ENCODE data around the gene SAMD4A. TPM values are rescaled to one million over a fixed set of nuclear protein-coding genes. Genes with fewer than 3 reads are reported as not detected.

The SAMD4A gene
- total RNA-seq, 3 donors from 2014 or later = 28.5 to 44.6 (median 36.2) TPM

GRCh38 chr14:54781961-54782750, 215.2 kb downstream of the SAMD4A start:
- intact Hi-C loops (cut with DNase I; ENCODE audit: low total_unique reads) = no loop called here
- Histone ChIP-seq H3K4me1 (no peaks in the 10 kb centered on the region), H3K9me3 (no peaks in the 10 kb centered on the region), H3K36me3 (no peaks in the 10 kb centered on the region), H3K27me3 (no peaks in the 10 kb centered on the region), H3K27ac (no peak overlapping the region), H3K4me3 (no peak overlapping the region)
- no peak for DNase-seq (ENCODE audit: low spot score in 2 of 2)
- no peak for TF ChIP-seq POLR2A (IDR thresholded peaks at IDR 0.05)
- no peak for TF ChIP-seq POLR2AphosphoS5 (IDR thresholded peaks at IDR 0.05)
- no peak for TF ChIP-seq CTCF (IDR thresholded peaks at IDR 0.05)

GRCh38 chr14:54782751-54783659, 216.1 kb downstream of the SAMD4A start:
- no peaks in the 10 kb centered on the region for H3K27me3 ChIP-seq
- no peak for DNase-seq (ENCODE audit: low spot score in 2 of 2)
- no peak for TF ChIP-seq POLR2AphosphoS5 (IDR thresholded peaks at IDR 0.05)
- no peak for TF ChIP-seq POLR2A (IDR thresholded peaks at IDR 0.05)
- TF ChIP-seq CTCF (IDR thresholded peaks at IDR 0.05) = no peak
- H3K27ac ChIP-seq = no peak overlapping the region
- H3K36me3 ChIP-seq = no peaks in the 10 kb centered on the region
- intact Hi-C loops (cut with DNase I; ENCODE audit: low total_unique reads) = no loop called here
- H3K4me3 ChIP-seq = no peak overlapping the region
- no peaks in the 10 kb centered on the region for H3K4me1 ChIP-seq
- H3K9me3 ChIP-seq = no peaks in the 10 kb centered on the region

GRCh38 chr14:54783660-54784015, 216.7 kb downstream of the SAMD4A start:
- DNase-seq (ENCODE audit: low spot score in 2 of 2) = no peak
- no peaks in the 10 kb centered on the region for H3K36me3 ChIP-seq
- H3K4me3 ChIP-seq = no peak overlapping the region
- no peak overlapping the region for H3K27ac ChIP-seq
- no peaks in the 10 kb centered on the region for H3K4me1 ChIP-seq
- intact Hi-C loops (cut with DNase I; ENCODE audit: low total_unique reads) = no loop called here
- H3K27me3 ChIP-seq = no peaks in the 10 kb centered on the region
- no peak for TF ChIP-seq CTCF (IDR thresholded peaks at IDR 0.05)
- TF ChIP-seq POLR2AphosphoS5 (IDR thresholded peaks at IDR 0.05) = no peak
- TF ChIP-seq POLR2A (IDR thresholded peaks at IDR 0.05) = no peak
- no peaks in the 10 kb centered on the region for H3K9me3 ChIP-seq

DNA sequence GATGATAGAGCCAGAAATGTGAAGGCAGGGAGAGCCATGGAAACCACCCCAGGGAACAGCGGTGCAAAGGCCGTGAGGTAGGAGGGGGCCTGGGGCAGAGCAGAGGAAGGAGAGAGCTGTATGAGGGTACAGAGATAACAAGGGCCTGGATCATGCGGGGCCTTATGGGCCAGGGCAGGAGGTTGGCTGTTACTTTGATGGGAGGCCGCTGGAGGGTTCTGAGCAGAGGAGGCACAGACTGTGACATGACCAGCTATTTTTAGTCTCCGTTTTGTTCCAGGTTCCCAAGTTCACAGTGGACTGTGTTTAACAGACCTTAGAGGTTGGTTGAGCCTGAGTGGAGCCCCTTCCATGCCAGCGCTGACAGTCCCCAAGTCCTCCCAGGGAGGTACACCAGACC, 217.1 kb downstream of the SAMD4A start:
- TF ChIP-seq CTCF (IDR thresholded peaks at IDR 0.05) = no peak
- TF ChIP-seq POLR2A (IDR thresholded peaks at IDR 0.05) = no peak
- TF ChIP-seq POLR2AphosphoS5 (IDR thresholded peaks at IDR 0.05) = no peak
- H3K27ac ChIP-seq = no peak overlapping the region
- H3K9me3 ChIP-seq = no peaks in the 10 kb centered on the region
- H3K36me3 ChIP-seq = no peaks in the 10 kb centered on the region
- DNase-seq (ENCODE audit: low spot score in 2 of 2) = no peak
- no peaks in the 10 kb centered on the region for H3K27me3 ChIP-seq
- intact Hi-C loops (cut with DNase I; ENCODE audit: low total_unique reads) = no loop called here
- H3K4me1 ChIP-seq = no peaks in the 10 kb centered on the region
- H3K4me3 ChIP-seq = no peak overlapping the region

GRCh38 chr14:54784657-54785056, 217.7 kb downstream of the SAMD4A start:
- H3K27ac ChIP-seq = no peak overlapping the region
- no peaks in the 10 kb centered on the region for H3K4me1 ChIP-seq
- no peak for TF ChIP-seq POLR2A (IDR thresholded peaks at IDR 0.05)
- TF ChIP-seq CTCF (IDR thresholded peaks at IDR 0.05) = no peak
- no peak for TF ChIP-seq POLR2AphosphoS5 (IDR thresholded peaks at IDR 0.05)
- H3K9me3 ChIP-seq = no peaks in the 10 kb centered on the region
- DNase-seq (ENCODE audit: low spot score in 2 of 2) = no peak
- H3K36me3 ChIP-seq = no peaks in the 10 kb centered on the region
- no peaks in the 10 kb centered on the region for H3K27me3 ChIP-seq
- intact Hi-C loops (cut with DNase I; ENCODE audit: low total_unique reads) = no loop called here
- no peak overlapping the region for H3K4me3 ChIP-seq
